KOPT-K1 (cell line): ENCODE measurements around the gene ARHGAP23.

Source experiments
- H3K27ac ChIP-seq: fragments of 200-600 bp; sonication (generic); 2 replicates; pipeline ENCODE4 v1.5.1; 2016; ENCODE audit warnings: antibody characterized with exemption, mild to moderate bottlenecking, low read depth, low read length; ENCODE audit not compliant: poor library complexity, severe bottlenecking
- H3K36me3 ChIP-seq: fragments of 200-600 bp; sonication (generic); 2 replicates; pipeline ENCODE4 v1.5.1; 2017; ENCODE audit warnings: antibody characterized with exemption, mild to moderate bottlenecking, low read length, moderate library complexity; ENCODE audit not compliant: insufficient read depth
- H3K9me3 ChIP-seq: fragments of 200-600 bp; sonication (generic); 2 replicates; pipeline ENCODE4 v1.5.1; 2017; ENCODE audit warnings: antibody characterized with exemption, low read length, mild to moderate bottlenecking; ENCODE audit not compliant: insufficient read depth, poor library complexity, severe bottlenecking

The ARHGAP23 gene, protein sequence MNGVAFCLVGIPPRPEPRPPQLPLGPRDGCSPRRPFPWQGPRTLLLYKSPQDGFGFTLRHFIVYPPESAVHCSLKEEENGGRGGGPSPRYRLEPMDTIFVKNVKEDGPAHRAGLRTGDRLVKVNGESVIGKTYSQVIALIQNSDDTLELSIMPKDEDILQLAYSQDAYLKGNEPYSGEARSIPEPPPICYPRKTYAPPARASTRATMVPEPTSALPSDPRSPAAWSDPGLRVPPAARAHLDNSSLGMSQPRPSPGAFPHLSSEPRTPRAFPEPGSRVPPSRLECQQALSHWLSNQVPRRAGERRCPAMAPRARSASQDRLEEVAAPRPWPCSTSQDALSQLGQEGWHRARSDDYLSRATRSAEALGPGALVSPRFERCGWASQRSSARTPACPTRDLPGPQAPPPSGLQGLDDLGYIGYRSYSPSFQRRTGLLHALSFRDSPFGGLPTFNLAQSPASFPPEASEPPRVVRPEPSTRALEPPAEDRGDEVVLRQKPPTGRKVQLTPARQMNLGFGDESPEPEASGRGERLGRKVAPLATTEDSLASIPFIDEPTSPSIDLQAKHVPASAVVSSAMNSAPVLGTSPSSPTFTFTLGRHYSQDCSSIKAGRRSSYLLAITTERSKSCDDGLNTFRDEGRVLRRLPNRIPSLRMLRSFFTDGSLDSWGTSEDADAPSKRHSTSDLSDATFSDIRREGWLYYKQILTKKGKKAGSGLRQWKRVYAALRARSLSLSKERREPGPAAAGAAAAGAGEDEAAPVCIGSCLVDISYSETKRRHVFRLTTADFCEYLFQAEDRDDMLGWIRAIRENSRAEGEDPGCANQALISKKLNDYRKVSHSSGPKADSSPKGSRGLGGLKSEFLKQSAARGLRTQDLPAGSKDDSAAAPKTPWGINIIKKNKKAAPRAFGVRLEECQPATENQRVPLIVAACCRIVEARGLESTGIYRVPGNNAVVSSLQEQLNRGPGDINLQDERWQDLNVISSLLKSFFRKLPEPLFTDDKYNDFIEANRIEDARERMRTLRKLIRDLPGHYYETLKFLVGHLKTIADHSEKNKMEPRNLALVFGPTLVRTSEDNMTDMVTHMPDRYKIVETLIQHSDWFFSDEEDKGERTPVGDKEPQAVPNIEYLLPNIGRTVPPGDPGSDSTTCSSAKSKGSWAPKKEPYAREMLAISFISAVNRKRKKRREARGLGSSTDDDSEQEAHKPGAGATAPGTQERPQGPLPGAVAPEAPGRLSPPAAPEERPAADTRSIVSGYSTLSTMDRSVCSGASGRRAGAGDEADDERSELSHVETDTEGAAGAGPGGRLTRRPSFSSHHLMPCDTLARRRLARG (N-terminal part only)

DNA sequence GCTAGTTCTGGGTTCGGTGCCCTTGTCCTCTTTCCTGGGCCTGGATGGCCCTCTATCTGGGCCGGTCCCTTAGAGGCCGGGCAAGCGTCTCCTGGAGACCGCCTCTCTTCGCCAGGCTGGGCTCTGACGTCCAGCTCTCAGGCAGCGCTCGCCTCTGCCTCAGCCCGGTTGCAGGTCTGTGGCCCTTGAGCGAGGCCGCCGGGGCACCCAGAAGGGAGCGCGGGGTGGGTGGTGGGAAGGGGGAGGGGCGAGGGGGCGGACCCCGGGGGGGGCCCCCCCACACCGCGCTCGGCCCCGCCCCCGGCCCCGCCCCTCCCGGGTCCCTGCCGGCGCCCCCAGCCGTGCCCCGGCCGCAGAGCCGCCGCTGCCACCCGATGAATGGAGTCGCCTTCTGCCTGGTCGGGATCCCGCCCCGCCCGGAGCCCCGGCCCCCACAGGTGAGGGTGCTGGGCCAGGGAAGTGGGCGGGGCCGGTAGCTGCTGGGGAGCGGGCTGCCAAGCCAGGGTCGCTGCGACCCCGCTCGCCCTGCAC is at the start of gene ARHGAP23:
TSS of gene ARHGAP23 (plus strand) at position 353 of the 531 bp plus-strand sequence. CDS start at position 375, 22 bp downstream.
- peak within 1 kb of the TSS; percentile 73 for H3K27ac ChIP-seq

DNA sequence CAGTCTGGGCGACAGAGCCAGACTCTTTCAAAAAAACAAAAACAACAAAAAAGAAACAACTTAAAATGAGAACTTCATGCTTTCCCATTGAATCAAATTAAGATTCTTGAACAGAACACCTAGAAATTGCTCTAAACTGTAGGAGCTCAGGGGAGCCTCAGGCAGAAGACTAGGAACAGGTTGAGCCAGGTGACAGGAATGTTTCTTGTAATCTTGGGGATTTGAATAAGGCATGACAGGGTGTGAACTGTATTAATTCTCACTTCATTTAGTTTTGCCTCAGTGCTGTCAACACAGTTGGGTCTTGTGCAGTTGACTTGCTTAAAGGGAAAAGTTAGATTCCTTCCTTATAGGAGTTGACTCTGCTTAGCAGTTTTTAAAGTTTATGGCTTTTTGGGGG is 48.8 kb upstream of the ARHGAP23 start:
- Histone ChIP-seq H3K36me3 (peaks cover 54% of the 10 kb centered on the region), H3K27ac (no peak overlapping the region), H3K9me3 (no peaks in the 10 kb centered on the region)

More for the DNA sequence above, at the start of gene ARHGAP23:
- Histone ChIP-seq H3K36me3 (no peaks in the 10 kb centered on the region), H3K9me3 (no peaks in the 10 kb centered on the region)

DNA sequence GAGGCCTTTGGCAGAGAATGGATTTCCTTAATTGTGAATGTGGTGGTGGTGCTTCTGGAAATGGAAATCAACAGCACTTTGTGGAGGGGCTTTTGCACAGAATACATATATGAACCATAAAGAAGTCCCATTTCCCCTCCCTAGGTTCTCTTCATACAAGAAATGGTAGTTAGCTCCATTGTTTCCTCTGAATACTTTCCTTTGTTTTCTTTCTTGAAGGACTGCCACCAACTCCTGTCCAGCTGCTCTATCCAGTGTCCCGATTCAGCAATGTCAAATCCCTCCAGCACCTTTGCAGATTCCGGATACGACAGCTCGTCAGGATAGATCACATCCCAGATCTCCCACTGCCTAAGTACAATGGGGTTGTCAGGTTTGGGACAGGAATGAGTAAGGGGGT is 33.2 kb upstream of the ARHGAP23 start:
- Histone ChIP-seq H3K36me3 (peaks cover 60% of the 10 kb centered on the region), H3K27ac (no peak overlapping the region), H3K9me3 (no peaks in the 10 kb centered on the region)

DNA sequence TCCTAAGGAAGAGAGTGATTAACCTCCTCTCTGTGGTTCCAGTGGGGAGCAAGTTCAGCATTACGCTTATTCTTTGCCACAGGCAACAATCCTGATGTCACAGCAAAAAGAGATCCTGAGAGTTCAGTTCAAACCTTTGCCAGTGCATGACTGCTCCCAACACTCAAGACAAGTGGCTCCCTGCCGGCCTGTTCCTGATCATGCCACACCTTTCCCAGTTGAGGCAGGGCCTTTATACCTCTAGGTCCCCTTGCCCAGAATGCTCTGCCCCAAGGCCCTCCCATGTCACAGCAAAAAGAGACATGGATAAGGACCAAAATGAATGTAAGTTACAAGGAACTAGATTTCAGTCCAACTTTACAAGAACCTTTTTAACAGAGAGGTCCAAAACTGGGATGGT is 31.0 kb upstream of the ARHGAP23 start:
- Histone ChIP-seq H3K36me3 (peaks cover 81% of the 10 kb centered on the region), H3K9me3 (no peaks in the 10 kb centered on the region), H3K27ac (no peak overlapping the region)

DNA sequence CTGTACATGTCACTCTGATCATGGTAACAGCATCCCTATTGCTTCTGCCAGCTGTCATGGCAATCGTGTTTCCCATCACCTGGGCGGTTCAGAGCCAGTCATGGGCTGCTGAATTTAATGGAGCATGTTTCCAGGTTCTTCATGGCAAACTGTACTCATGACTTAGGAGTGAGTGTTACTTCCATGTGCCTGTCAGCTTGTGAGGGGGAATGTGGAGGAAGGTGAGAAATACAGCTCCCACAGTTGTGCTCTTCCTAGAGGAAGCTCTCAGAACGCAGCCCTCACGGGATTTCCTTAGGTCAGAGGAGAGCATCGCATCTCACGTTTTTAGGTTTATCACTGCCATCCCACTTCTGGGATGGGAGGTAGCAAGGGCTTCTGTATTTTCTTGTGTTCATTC is 28.0 kb upstream of the ARHGAP23 start:
- H3K27ac ChIP-seq, result no peak overlapping the region
- H3K36me3 ChIP-seq, result peaks cover 74% of the 10 kb centered on the region
- H3K9me3 ChIP-seq, result no peaks in the 10 kb centered on the region

DNA sequence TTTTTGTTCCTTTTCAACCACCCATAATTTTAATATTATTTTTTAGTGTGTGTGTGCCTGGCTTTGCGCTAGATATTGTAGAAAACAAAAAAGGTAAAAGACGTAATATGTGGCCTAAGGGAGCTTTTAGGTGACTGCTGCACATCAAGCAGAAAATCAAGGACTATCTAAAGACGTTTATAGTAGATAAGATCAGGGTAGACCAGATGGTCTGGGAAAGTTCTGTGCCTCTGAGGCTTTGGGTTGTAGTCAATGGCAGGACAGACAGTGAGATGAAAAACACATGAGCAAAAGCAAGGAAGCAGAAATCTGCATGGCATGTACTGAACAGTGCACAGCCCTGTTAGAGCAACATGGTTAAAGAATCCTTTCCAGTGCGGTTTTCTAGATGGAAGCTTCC is 26.8 kb upstream of the ARHGAP23 start:
- Histone ChIP-seq H3K27ac (no peak overlapping the region), H3K9me3 (no peaks in the 10 kb centered on the region), H3K36me3 (peaks cover 63% of the 10 kb centered on the region)

DNA sequence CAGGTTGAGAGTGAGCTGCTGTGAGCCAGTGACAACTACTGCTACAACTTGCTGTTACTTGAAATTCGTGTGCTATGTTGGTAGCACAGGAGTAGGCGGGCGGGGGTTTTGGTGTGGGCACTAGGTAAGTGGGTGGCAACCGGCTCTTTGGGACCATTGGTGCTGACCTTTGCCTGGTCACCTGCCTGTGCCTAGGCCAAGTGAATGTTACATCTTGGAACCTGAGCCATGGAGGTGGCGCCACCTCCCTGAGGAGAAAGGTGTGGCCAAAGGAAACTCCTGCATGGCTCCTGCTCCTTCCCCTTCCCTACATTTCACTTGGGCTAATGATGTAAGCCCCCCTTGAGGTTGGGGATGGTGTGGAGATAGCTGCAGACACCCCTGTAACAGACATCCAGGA is 25.4 kb upstream of the ARHGAP23 start:
- no peaks in the 10 kb centered on the region for H3K9me3 ChIP-seq
- peaks cover 48% of the 10 kb centered on the region for H3K36me3 ChIP-seq
- no peak overlapping the region for H3K27ac ChIP-seq

DNA sequence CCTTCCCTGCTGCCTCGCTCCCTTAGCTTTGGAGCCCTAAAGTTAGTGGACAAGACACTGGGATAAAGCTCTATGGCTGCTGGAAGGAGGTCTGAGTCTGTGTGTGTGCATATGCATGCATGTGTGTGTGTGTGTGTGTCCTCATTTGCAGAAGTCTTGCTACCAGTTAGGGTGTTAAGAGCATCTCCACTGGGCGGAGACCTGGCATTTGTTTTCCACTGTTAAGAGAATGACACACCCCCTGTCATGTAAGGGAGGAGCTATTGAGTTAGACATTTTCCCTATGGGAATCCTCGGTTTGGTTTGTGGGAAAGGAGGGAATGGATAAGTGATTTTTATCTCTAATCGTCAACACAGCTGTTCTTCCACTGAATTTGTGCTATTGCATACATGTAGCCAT is 24.8 kb upstream of the ARHGAP23 start:
- no peaks in the 10 kb centered on the region for H3K9me3 ChIP-seq
- H3K27ac ChIP-seq, result no peak overlapping the region
- H3K36me3 ChIP-seq, result peaks cover 42% of the 10 kb centered on the region

DNA sequence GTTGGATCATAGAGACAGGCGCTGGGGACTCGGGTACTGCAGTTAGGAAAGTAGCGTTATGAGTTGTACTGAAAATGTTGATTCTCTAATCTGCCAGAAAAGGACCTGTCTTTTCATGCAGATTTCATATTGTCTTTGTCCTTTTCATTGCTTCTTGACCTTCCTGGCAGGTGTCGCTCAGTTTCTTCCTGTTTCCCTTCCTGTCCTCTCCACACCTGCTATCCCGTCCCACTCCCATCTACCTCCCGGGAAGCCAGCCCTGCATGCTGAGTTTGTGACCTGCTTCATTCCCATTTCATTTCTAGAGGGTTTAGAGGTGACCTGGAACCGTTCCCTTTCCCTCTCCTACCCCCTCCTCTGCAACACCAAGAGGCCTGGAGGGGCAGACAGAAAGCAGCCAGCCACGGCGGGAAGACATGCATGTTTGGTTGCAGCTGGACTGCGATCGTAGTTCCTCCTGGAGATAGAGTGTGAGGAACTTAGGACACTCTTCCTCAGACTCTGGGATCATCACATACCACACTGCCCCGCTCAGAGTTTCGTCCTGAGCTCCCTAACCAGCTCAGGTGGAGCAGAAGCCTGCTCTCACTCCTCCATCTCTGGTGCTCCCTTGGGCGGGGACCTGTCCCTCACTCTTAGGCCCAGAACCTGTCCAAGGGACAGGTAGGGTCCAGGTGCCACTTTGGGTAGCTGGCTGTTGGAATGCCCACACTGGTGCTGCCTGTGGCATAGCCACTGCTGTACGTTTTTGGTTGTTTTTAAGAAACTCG is 23.9 kb upstream of the ARHGAP23 start:
- Histone ChIP-seq H3K9me3 (no peaks in the 10 kb centered on the region), H3K36me3 (peaks cover 37% of the 10 kb centered on the region), H3K27ac (no peak overlapping the region)

DNA sequence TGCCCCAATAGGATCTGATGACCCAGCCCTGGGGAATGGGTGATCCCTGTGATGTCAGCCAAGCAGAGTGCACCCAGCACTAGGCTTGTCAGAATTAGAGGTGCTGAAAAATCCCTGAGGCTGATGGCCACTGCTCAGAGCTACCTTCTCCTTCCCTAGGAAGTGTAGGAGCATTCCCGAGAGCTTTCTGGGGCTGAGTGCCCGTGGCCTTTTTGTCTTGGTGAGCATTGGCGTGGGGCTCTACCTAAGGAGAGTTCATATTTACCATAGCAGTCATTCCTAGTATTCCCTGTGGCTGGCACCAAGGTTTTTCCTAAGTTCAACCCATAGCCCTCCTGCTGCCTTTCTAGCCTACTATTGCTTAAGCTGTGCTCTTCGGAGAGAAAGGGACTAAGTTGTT is 22.6 kb upstream of the ARHGAP23 start:
- peaks cover 24% of the 10 kb centered on the region for H3K36me3 ChIP-seq
- H3K9me3 ChIP-seq, result no peaks in the 10 kb centered on the region
- H3K27ac ChIP-seq, result no peak overlapping the region

DNA sequence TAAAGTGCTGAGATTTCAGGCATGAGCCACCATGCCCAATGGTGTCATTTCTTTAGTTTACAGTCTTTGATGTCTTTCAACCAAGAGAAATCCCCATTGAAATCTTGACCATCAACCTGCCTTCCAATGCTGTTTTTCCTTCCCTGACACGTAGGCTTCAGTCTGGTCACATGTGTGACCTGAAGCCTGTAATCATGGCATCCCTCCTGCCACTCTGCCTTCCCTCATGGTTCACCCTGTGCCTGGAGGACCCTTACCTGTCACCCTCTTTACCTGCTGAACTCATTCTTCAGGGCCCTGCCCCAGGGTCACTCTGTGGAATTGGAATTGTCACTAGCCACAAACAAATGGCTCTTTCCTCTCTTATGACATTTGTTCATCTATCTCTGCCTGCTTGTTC is 18.1 kb upstream of the ARHGAP23 start:
- Histone ChIP-seq H3K36me3 (no peaks in the 10 kb centered on the region), H3K9me3 (no peaks in the 10 kb centered on the region), H3K27ac (no peak overlapping the region)

DNA sequence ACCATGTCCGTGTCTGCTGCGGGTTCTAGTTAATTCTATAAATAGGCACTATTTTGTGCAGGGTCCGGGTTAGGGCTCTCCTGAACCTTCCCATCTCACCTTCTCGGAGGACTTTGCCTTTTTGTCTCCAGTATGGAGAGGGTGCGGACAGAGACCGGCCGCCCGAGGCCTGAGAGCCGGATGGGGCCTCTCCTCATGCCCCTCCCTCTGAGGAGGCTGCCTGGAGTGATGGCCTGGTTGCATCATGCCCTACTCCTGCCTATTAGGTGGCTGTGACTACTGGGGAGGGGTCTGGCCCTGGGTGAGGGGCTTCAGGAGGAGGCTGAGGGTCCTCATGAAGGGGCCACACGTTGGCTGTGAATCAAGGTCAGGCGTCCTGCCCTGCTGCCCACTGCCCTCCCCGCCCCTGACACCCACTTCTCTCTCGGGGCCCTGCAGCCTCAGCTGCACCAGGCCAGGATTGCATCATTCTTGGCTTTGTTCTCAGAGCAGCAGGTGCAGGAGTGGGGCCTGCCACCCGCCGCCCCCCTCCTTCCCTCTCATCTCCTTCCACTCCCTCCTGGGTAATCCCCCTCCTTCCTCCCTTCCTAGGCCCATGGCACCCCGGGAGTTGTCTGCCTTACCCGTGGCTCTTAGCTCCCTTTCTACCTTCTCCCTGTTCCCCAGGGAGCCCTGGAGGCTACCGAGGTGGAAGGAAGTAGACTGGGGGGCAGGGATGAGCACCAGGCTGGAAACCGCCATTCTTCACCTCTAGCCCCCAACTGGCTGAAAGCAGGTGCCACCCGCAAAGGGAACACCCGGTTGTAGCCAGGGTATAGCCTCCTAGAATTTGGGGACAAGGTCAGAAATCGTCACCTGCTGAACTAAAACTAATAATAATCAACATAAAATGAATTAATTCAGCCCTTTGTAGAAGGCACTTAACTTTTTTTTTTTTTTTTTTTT is 12.7 kb upstream of the ARHGAP23 start:
- peak overlapping the region; percentile 89 for H3K27ac ChIP-seq
- H3K9me3 ChIP-seq, result no peaks in the 10 kb centered on the region
- H3K36me3 ChIP-seq, result no peaks in the 10 kb centered on the region

DNA sequence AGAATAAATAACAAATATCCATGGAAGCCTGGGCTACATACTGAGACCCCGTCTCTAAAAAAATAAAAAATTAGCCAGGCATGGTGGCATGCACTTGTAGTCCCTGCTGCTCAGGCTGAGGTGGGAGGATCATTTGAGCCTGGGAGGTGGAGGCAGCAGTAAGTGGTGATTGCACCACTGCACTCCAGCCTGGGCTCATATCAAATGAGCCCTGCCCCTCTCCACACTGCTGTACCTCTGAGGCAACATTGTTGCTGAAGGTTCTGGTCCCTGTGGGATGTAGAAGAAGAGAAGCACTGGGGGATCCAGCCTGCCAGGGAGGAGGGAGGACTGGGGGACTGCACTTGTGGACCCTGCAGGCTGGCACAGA is 11.4 kb upstream of the ARHGAP23 start:
- peak overlapping the region; percentile 33 for H3K27ac ChIP-seq
- no peaks in the 10 kb centered on the region for H3K9me3 ChIP-seq
- H3K36me3 ChIP-seq, result no peaks in the 10 kb centered on the region
